ENCODE data around the gene FLVCR1.

GRCh38 chr1:212926372-212926771 lies 68.3 kb downstream of the FLVCR1 start:
- no peak for TF ChIP-seq POLR2AphosphoS5 (IDR thresholded peaks at IDR 0.05; ENCODE audit: low read depth, low read length)
- TF ChIP-seq POLR2A (IDR thresholded peaks at IDR 0.05; ENCODE audit: low read depth, low read length), result no peak

Data from GM12892 (cell line).